ENCODE results near the gene DSCAML1. TPM values are rescaled to one million over a fixed set of nuclear protein-coding genes. Genes with fewer than 3 reads are reported as not detected.

The DSCAML1 gene
- total and polyA plus RNA-seq, 4 donors, result 0.18 to 1.5 (median 1.1) TPM

GRCh38 chr11:117385471-117385870 lies 411.5 kb downstream of the DSCAML1 start:
- H3K9me3 ChIP-seq (ENCODE audit: control insufficient read depth in 4 of 4, insufficient read depth in 3 of 4, low read length in 3 of 4), result no peaks in the 10 kb centered on the region
- WGBS, 2 donors, result 96 to 97% methylated on average over 3 of the region's 3 CpGs
- DNase-seq (no peak), ATAC-seq (ENCODE audit: insufficient read depth, low FRiP score) (no peak)
- H3K27ac ChIP-seq (ENCODE audit: low read depth in 1 of 2, low read length in 1 of 2), result no peak overlapping the region
- peaks cover 2 to 46% (median 32%) of the 10 kb centered on the region in 4 donors for H3K36me3 ChIP-seq (ENCODE audit: control insufficient read depth in 4 of 4, insufficient read depth in 4 of 4, low read length in 4 of 4)
- no peaks in the 10 kb centered on the region for H3K4me1 ChIP-seq (ENCODE audit: control insufficient read depth in 5 of 5, insufficient read depth in 5 of 5, low read length in 5 of 5)
- TF ChIP-seq CTCF (IDR thresholded peaks at IDR 0.05; ENCODE audit: control extremely low read depth, extremely low read depth), result no peak
- no peak overlapping the region for H3K9ac ChIP-seq (ENCODE audit: insufficient read depth in 1 of 2, low read length in 2 of 2)
- H3K27me3 ChIP-seq (ENCODE audit: control insufficient read depth in 3 of 3, insufficient read depth in 3 of 3, low read length in 2 of 3), result no peaks in the 10 kb centered on the region
- H3K4me3 ChIP-seq, result no peak overlapping the region

GRCh38 chr11:117384045-117384444 lies 413.0 kb downstream of the DSCAML1 start:
- WGBS, 2 donors, result 91 to 93% methylated on average over 1 of the region's 1 CpG
- Histone ChIP-seq H3K27ac (ENCODE audit: low read depth in 1 of 2, low read length in 1 of 2) (no peak overlapping the region), H3K4me3 (no peak overlapping the region), H3K36me3 (ENCODE audit: control insufficient read depth in 4 of 4, insufficient read depth in 4 of 4, low read length in 4 of 4) (peaks cover 2 to 48% (median 29%) of the 10 kb centered on the region in 4 donors), H3K9me3 (ENCODE audit: control insufficient read depth in 4 of 4, insufficient read depth in 3 of 4, low read length in 3 of 4) (no peaks in the 10 kb centered on the region), H3K27me3 (ENCODE audit: control insufficient read depth in 3 of 3, insufficient read depth in 3 of 3, low read length in 2 of 3) (no peaks in the 10 kb centered on the region), H3K4me1 (ENCODE audit: control insufficient read depth in 5 of 5, insufficient read depth in 5 of 5, low read length in 5 of 5) (no peaks in the 10 kb centered on the region), H3K9ac (ENCODE audit: insufficient read depth in 1 of 2, low read length in 2 of 2) (no peak overlapping the region)
- no peak for TF ChIP-seq CTCF (IDR thresholded peaks at IDR 0.05; ENCODE audit: control extremely low read depth, extremely low read depth)
- DNase-seq (no peak), ATAC-seq (ENCODE audit: insufficient read depth, low FRiP score) (no peak)

DNA sequence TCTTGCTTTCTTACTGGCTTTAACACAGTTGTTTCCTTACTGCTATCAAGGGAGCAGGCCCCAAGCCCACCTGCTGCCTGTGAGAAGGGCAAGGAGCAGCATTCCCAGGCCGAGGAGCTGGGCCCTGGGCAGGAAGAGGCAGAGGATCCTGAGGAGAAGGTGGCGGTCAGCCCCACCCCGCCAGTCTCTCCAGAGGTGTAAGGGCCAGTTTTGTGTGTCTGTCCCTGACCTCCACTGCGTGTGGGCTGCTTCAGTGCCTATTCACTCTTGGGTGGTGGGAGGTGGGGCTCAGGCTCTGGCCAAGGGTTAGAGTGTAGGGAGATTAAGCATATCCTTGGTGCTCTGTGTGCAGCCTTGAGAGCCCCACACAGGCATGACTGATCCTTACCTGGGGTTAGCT lies 414.3 kb downstream of the DSCAML1 start:
- no peaks in the 10 kb centered on the region for H3K4me1 ChIP-seq (ENCODE audit: control insufficient read depth in 5 of 5, insufficient read depth in 5 of 5, low read length in 5 of 5)
- no peak overlapping the region for H3K27ac ChIP-seq (ENCODE audit: low read depth in 1 of 2, low read length in 1 of 2)
- TF ChIP-seq CTCF (IDR thresholded peaks at IDR 0.05; ENCODE audit: control extremely low read depth, extremely low read depth), result no peak
- DNase-seq (no peak), ATAC-seq (ENCODE audit: insufficient read depth, low FRiP score) (no peak)
- no peaks in the 10 kb centered on the region for H3K27me3 ChIP-seq (ENCODE audit: control insufficient read depth in 3 of 3, insufficient read depth in 3 of 3, low read length in 2 of 3)
- no peak overlapping the region for H3K4me3 ChIP-seq
- H3K9me3 ChIP-seq (ENCODE audit: control insufficient read depth in 4 of 4, insufficient read depth in 3 of 4, low read length in 3 of 4), result no peaks in the 10 kb centered on the region
- no peak overlapping the region for H3K9ac ChIP-seq (ENCODE audit: insufficient read depth in 1 of 2, low read length in 2 of 2)
- H3K36me3 ChIP-seq (ENCODE audit: control insufficient read depth in 4 of 4, insufficient read depth in 4 of 4, low read length in 4 of 4), result peaks cover under 1 to 45% (median 28%) of the 10 kb centered on the region in 4 donors
- 94 to 100% methylated on average over 4 of the region's 4 CpGs for WGBS, 2 donors
